ENCODE data around the gene AOPEP.

- TF ChIP-seq CTCF (conservative IDR thresholded peaks at IDR 0.05 in 1 of 2, IDR thresholded peaks at IDR 0.05 in 1 of 2; ENCODE audit: extremely low read depth in 1 of 2, insufficient read depth in 1 of 2, low read depth in 1 of 2, low read length in 2 of 2) (no peak), EZH2 (IDR thresholded peaks at IDR 0.05; ENCODE audit: borderline replicate concordance, low read length) (no peak)
Measured at GRCh38 chr9:95082401-95083084, 356.0 kb downstream of the AOPEP start.

Measured in mammary epithelial cell (primary cell).